HG03520 (cell line): Measurements from ENCODE around the gene ACTA2.

Experiments used
- ATAC-seq: cut with Tn5 transposase; IDR thresholded peaks from one replicate; pipeline ENCODE4 v1.9.1; 2021; ENCODE audit warnings: mild to moderate bottlenecking, moderate library complexity; ENCODE audit not compliant: unreplicated experiment

ACTA2 gene

GRCh38 chr10:88982366-88982765, 29.8 kb upstream of the ACTA2 start:
- no peak for ATAC-seq

GRCh38 chr10:88981435-88981834, 28.9 kb upstream of the ACTA2 start:
- no peak for ATAC-seq

- ATAC-seq = no peak
Measured at GRCh38 chr10:88980800-88981199, 28.2 kb upstream of the ACTA2 start.

- no peak for ATAC-seq
Measured at GRCh38 chr10:88980247-88980646, 27.7 kb upstream of the ACTA2 start.

GRCh38 chr10:88979603-88980002, 27.0 kb upstream of the ACTA2 start:
- no peak for ATAC-seq

- no peak for ATAC-seq
Measured at GRCh38 chr10:88979153-88979562, 26.6 kb upstream of the ACTA2 start.

GRCh38 chr10:88978463-88978862, 25.9 kb upstream of the ACTA2 start:
- ATAC-seq = no peak

GRCh38 chr10:88975377-88975720, 22.8 kb upstream of the ACTA2 start:
- ATAC-seq = no peak

- ATAC-seq = no peak
Measured at GRCh38 chr10:88974446-88975376, 22.1 kb upstream of the ACTA2 start.

- ATAC-seq = no peak
Measured at GRCh38 chr10:88974012-88974411, 21.4 kb upstream of the ACTA2 start.

- ATAC-seq = no peak
Measured at GRCh38 chr10:88971221-88972061, 18.9 kb upstream of the ACTA2 start.

GRCh38 chr10:88968391-88968790, 15.8 kb upstream of the ACTA2 start:
- ATAC-seq = no peak

GRCh38 chr10:88966797-88967196, 14.2 kb upstream of the ACTA2 start:
- no peak for ATAC-seq

GRCh38 chr10:88964869-88965415, 12.4 kb upstream of the ACTA2 start:
- ATAC-seq = no peak

- no peak for ATAC-seq
Measured at GRCh38 chr10:88964360-88964759, 11.8 kb upstream of the ACTA2 start.

- no peak for ATAC-seq
Measured at GRCh38 chr10:88963318-88963717, 10.7 kb upstream of the ACTA2 start.

GRCh38 chr10:88962336-88962735, 9.8 kb upstream of the ACTA2 start:
- ATAC-seq = no peak

- ATAC-seq = no peak
Measured at GRCh38 chr10:88961266-88961665, 8.7 kb upstream of the ACTA2 start.

GRCh38 chr10:88960802-88961201, 8.2 kb upstream of the ACTA2 start:
- ATAC-seq = no peak

- no peak for ATAC-seq
Measured at GRCh38 chr10:88958721-88959120, 6.1 kb upstream of the ACTA2 start.

- ATAC-seq = no peak
Measured at GRCh38 chr10:88957381-88957780, 4.8 kb upstream of the ACTA2 start.
